ENCODE data around the gene C2orf80. TPM values are rescaled to one million over a fixed set of nuclear protein-coding genes. Genes with fewer than 3 reads are reported as not detected.

The C2orf80 gene
- total RNA-seq, 1 donor from 2014 or later, result not detected

DNA sequence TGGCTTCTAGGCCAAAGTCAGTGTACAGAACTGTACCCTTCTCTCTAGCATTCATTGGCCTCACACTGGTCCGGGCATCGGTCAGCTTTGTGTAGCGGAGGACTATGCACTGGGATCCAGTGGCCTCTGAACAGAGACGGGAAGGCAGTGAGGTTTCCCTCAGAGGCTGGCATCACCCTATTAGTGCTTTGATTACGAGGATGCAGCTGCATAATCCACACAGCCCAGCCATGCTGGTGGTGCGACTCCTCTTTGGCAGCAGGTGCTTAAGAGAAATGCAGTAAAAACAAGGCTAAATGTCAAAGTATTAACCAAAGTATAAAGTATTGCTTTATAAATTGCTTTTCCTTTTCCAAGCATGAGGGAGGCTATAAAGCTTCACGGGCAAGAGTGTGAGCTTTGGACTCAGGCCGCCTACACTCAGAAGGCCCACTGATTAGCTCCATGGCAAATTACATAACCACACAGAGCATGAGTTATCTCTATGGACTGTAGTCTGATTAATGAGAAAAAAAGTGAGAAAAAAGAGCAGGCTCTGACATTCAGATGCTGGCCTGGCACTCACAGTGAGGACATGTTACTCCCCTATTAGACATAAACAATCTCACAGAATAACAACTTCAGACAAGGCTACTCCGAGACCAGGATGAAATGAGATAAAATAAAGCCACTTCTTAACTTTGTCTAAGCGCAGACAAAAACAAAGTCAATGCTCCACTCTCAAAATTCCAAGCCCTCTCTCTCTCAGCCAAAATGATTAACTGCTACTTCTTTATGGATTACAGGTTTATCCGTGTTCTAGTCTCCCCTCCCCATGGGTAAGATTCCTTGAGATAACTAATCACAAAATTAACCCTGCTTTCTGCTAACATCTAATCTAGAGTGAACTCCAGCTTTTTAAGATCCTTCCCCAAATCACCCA lies 53.8 kb downstream of the C2orf80 start:
- Mint-ChIP-seq H3K4me3 (ENCODE audit: unreplicated experiment) (no peak overlapping the region), H3K4me1 (ENCODE audit: unreplicated experiment) (no peaks in the 10 kb centered on the region), H3K36me3 (ENCODE audit: unreplicated experiment) (no peaks in the 10 kb centered on the region), H3K27ac (ENCODE audit: unreplicated experiment) (no peak overlapping the region), H3K9me3 (ENCODE audit: unreplicated experiment) (peaks cover 6% of the 10 kb centered on the region), H3K27me3 (ENCODE audit: unreplicated experiment) (no peaks in the 10 kb centered on the region)
- no peak for DNase-seq (ENCODE audit: extremely low spot score, unreplicated experiment)
- TF ChIP-seq, protein P1, sequence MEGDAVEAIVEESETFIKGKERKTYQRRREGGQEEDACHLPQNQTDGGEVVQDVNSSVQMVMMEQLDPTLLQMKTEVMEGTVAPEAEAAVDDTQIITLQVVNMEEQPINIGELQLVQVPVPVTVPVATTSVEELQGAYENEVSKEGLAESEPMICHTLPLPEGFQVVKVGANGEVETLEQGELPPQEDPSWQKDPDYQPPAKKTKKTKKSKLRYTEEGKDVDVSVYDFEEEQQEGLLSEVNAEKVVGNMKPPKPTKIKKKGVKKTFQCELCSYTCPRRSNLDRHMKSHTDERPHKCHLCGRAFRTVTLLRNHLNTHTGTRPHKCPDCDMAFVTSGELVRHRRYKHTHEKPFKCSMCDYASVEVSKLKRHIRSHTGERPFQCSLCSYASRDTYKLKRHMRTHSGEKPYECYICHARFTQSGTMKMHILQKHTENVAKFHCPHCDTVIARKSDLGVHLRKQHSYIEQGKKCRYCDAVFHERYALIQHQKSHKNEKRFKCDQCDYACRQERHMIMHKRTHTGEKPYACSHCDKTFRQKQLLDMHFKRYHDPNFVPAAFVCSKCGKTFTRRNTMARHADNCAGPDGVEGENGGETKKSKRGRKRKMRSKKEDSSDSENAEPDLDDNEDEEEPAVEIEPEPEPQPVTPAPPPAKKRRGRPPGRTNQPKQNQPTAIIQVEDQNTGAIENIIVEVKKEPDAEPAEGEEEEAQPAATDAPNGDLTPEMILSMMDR (IDR thresholded peaks at IDR 0.05), result no peak

DNA sequence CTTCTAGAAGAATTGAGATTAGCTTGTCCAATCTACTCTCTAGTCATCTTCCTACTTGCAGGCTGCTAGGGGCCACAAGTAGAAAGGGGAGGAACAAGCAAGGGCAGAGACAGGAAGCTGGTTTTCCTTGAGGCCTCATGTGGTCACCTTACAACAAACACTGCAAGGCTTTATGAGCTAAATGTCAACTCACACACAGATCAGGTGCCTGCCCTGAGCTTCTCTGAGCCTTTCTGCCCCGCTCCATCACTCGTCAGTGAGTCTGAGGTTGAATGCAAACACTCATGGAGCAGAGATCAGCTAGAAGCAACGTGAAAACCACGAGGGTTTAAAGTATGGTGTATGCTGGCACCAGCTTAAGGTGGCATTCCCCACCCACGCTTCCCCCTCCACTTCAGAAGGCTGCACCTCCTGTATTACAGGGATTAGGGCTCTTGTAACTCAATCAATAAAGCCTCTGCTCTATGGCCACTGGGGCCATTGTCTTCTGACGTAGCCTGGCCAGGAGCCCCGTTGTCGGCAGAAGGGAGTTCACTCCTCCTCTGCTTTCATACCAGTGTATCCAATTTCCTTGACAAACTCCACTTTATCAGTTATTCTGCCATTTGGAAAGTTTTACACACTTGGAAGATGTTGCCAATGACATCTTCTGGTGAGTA lies 54.8 kb downstream of the C2orf80 start:
- no peaks in the 10 kb centered on the region for H3K4me1 Mint-ChIP-seq (ENCODE audit: unreplicated experiment)
- TF ChIP-seq, protein P1 (IDR thresholded peaks at IDR 0.05), result no peak
- peaks cover 6% of the 10 kb centered on the region for H3K9me3 Mint-ChIP-seq (ENCODE audit: unreplicated experiment)
- no peaks in the 10 kb centered on the region for H3K27me3 Mint-ChIP-seq (ENCODE audit: unreplicated experiment)
- no peak overlapping the region for H3K4me3 Mint-ChIP-seq (ENCODE audit: unreplicated experiment)
- no peaks in the 10 kb centered on the region for H3K36me3 Mint-ChIP-seq (ENCODE audit: unreplicated experiment)
- DNase-seq (ENCODE audit: extremely low spot score, unreplicated experiment), result no peak
- no peak overlapping the region for H3K27ac Mint-ChIP-seq (ENCODE audit: unreplicated experiment)

DNA sequence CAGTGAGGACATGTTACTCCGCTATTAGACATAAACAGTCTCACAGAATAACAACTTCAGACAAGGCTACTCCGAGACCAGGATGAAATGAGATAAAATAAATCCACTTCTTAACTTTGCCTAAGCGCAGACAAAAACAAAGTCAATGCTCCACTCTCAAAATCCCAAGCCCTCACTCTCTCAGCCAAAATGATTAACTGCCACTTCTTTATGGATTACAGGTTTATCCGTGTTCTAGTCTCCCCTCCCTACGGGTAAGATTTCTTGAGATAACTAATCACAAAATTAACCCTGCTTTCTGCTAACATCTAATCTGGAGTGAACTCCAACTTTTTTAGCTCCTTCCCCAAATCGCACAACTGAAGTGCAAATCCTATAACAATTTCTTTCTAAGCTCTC lies 59.1 kb downstream of the C2orf80 start:
- Mint-ChIP-seq H3K36me3 (ENCODE audit: unreplicated experiment) (no peaks in the 10 kb centered on the region), H3K9me3 (ENCODE audit: unreplicated experiment) (no peaks in the 10 kb centered on the region), H3K27ac (ENCODE audit: unreplicated experiment) (no peak overlapping the region), H3K27me3 (ENCODE audit: unreplicated experiment) (peaks cover 2% of the 10 kb centered on the region), H3K4me3 (ENCODE audit: unreplicated experiment) (no peak overlapping the region), H3K4me1 (ENCODE audit: unreplicated experiment) (no peaks in the 10 kb centered on the region)
- TF ChIP-seq, protein P1 (IDR thresholded peaks at IDR 0.05), result no peak
- no peak for DNase-seq (ENCODE audit: extremely low spot score, unreplicated experiment)

DNA sequence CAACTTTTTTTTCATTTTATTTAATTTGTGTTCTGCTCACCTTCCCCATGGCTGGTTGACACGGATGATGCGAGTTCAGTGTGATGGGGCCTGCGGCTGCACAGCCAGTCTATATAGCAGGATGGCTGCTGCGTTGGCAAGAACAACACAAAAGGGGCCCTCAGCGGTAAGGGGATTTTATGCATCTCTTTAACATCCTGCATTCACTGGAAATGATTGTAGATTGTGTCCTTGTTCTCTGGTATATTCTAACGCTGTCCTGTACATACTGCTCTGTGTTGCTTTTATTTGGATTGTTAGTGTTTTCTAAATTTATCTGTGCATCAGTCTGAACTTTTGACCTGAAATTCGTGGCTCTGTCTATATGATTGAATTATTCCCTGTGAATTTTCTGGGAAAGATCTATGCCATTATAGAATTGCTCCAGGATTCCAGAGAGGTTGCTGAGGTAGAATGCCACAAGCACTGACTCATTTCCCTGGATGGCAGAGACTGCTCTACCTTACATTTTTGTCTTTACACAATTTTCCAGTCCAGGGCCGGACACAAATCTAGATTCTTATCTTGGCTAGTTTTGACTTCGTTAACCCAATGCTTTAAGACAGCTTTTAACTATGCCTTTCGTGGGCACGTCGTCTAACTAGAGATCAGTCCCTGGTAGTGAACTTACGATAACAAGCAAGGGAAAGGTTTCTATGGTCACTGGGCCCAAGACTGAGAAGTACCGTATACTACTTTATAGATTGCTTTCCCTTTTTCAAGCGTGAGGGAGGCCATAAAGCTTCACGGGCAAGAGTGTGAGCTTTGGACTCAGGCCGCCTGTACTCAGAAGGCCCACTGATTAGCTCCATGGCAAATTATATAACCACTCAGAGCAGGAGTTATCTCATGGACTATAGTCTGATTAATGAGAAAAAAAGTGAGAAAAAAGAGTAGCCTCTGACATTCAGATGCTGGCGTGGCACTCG lies 59.8 kb downstream of the C2orf80 start, which contains the start of gene CRYGC:
Gene CRYGC (minus strand): TSS at position 85 of the 968 bp plus-strand sequence. CDS start 36 bp downstream, at position 49.
- Mint-ChIP-seq H3K4me1 (ENCODE audit: unreplicated experiment) (no peaks in the 10 kb centered on the region), H3K27ac (ENCODE audit: unreplicated experiment) (no peak within 1 kb of the TSS), H3K27me3 (ENCODE audit: unreplicated experiment) (peaks cover 2% of the 10 kb centered on the region), H3K36me3 (ENCODE audit: unreplicated experiment) (no peaks in the 10 kb centered on the region), H3K9me3 (ENCODE audit: unreplicated experiment) (no peaks in the 10 kb centered on the region), H3K4me3 (ENCODE audit: unreplicated experiment) (no peak within 1 kb of the TSS)
- DNase-seq (ENCODE audit: extremely low spot score, unreplicated experiment), result no peak
- TF ChIP-seq, protein P1 (IDR thresholded peaks at IDR 0.05), result no peak

Measured in osteocyte (in vitro differentiated cells).